HG02610 (cell line): ENCODE data around the gene FAM83D.
"Not testable (repeated sequence)": the region's sequence is repeated elsewhere in the genome, so short reads cannot be mapped to it uniquely, and the experiment has no call there.

Experiments
- ATAC-seq: cut with Tn5 transposase; IDR thresholded peaks from one replicate; pipeline ENCODE4 v1.9.1; 2021; ENCODE audit warnings: mild to moderate bottlenecking, moderate library complexity; ENCODE audit not compliant: unreplicated experiment

Gene FAM83D

DNA sequence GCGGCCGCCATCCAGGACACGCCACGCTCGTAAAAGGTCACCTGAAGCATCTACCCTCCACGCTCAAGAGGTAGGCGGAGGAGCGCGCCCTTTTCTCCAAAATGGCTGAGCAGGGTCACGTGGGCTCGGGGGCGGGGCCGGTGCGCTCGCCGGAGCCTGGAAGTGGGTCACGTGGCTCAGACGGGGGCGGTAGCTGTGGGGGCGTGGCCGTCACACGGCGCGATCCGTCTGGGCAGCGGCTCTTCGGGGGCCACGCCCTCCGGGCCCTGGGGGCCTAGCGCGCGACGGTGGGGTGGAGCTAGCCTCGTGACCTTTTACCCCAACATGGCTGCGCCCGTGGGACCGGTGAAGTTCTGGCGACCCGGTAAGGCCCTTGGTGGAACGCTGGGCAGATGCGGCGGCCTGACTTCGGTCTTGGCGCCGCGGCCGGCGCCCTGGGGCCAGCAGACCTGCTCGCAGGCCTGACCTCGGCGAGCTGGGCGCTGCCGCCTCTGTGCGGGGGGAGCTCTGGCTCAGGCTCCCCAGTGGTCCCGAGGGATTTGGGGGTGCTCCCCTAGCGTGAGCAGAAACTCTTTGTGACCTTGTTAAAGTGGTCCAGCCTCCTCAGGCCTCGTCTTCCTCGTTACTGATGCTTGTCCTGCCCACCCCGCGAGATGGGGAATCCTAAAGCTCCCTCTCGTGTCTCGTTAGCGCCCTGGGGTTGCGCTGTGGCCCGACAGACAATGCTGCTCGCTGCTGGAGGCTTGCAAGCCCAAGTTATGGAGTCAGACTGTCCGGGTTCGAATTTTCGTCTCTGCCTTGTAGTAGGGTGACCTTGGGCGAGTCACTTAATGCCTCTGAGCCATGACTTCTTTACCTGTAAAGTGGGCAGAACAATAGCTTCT is 36.1 kb downstream of the FAM83D start, which contains the start of gene DHX35:
DHX35 (plus strand) TSS at position 301 of the 884 bp plus-strand sequence; CDS start at position 325, 24 bp downstream.
- ATAC-seq, result peak; percentile 95

DNA sequence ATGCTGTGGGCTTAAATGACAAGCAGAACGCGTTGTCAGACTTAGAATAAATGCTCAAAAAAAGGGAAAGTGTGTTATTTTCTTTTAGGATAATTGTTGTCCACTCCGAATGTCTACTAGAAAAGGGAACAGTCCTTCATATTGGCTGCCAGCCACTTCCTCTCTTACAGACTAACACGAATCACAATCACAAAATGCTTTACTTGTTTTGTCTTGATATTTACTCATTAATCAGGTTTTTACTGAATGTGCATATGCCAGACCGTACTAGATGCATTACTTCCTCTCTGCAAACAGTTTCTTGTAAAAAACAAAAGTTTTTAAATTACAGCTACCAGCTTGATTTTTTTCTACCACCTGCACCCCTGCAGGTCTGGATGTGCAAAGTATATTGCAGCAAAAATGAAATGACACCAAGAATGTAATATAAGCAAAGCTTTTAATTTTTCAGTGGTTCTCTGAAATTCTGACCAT is 36.7 kb downstream of the FAM83D start:
- no peak for ATAC-seq

DNA sequence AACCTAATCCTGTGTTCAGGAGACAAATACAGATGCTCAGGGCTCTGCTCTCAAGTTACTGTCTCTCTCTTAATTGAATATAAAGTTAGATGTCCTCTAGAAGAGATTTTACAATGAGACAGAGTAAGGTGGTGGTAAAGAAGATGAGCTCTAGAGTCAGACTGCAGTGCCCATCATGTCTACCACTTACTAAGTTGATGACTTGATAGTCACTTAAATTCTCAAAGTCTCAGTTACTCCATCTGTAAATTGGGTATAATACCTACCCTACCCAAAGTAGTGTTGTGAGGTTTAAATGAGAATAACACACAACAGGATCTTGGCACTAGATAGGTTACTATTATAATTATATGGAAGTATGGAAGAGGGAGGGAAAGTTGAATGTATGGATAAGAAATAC is 37.5 kb downstream of the FAM83D start:
- ATAC-seq, result no peak

DNA sequence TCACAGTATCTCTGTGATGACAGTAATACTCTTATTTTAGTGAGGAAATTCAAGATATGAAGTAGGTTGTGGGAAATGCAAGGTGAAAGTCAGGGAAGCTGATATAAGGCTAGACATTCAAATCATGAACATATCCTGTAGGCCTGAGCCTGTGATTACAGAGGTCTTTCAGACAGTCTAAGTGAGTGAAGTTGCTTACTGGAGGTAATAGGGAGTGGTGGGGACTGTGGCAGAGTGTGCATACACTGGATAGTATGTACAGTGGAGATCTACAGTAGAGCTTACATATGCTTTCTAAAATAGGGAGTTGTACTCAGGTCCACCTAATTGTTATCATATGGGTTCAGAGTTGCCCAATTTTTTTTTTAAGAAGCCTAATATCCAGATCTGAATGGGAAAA is 39.0 kb downstream of the FAM83D start:
- ATAC-seq, result no peak

DNA sequence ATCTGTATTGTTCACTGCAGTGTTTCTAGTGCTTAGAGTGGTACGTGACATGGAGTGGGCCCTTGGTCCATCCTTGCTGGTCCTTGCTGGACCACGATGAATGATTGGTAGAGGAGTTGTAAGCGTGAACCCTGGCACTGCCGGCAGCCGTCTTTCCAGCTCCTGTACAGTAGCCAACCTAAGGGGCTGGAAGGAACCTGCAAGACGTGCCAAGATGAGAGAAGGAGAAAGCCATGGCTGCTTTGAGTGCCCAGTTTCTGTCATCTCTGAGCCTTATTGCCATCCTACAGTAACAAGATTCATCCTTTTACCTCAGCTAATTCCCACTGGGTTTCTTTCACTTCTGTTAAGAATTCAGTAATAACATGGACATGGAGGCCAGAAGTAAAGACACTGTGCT is 41.9 kb downstream of the FAM83D start:
- no peak for ATAC-seq

DNA sequence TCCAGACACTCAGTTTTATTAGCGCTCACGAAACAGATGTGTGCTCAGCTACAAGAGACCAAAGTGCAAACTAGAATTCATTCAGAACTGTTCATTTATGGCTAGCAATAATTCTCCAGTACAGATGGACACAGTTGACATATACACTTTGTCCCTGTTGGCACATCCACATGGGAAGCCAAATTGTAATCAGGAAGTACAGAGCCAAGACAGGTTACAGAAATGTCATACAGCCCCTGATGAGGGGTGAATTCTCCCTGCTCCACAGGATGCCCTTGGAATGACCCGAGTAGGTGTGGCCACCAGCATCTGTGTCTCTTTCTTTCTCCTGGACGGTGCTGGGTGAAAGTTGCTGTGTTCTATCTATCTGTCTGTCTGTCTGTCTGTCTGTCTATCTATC is 43.5 kb downstream of the FAM83D start:
- ATAC-seq, result no peak

DNA sequence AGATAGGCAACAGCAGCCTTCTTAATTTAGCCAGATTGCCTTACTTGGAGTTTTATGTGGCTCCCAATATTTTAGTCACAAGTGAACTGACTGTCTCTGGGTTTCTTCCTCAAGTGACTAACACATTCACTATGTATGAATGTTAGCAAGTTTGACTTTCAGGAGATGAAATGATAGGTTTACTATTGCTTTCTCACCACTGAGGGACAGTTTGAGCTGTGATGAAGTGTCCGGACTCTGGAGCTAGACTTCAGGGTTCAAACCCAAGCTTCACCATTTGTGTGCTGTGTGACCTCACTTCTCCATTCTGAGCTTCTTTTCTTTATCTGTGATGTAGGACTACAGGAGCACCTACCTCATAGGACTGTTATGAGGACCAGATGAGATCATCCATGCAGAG is 44.1 kb downstream of the FAM83D start:
- ATAC-seq, result no peak

DNA sequence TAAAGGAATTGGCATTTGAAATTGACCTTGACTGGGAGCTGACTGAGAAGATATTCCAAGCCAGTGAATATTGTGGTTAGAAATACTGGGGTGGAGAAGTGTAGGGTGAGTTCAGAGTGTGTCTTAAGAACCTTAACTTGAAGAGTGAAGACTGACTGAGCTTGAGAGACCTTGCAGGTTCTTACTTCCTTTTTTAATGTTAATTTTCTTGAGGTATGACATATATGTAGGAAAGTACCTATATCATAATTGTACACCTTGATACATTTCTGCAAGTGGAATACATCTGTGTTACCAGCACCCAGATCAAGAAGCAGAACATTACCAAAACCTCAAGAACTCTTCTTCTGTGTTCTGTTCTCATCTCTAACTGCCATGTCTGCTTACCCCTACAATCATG is 46.9 kb downstream of the FAM83D start:
- ATAC-seq, result no peak

DNA sequence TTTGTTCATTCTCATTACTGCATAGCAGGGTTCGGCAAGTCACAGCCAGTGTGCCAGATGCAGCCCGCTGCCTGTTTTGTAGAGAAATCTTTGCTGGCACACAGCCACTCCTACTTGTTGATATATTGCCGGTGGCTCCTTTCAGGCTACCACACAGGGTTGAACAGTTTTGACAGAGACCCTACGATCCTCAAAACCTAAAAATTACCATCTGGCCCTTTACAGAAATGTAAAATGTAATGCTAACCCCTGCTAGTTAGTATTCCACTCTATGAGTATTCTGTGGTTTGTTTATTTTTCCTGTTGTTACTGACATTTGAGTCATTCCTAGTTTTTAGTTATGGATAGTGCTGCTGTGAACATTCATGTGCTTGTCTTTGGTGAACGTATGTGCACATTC is 47.4 kb downstream of the FAM83D start:
- no peak for ATAC-seq

DNA sequence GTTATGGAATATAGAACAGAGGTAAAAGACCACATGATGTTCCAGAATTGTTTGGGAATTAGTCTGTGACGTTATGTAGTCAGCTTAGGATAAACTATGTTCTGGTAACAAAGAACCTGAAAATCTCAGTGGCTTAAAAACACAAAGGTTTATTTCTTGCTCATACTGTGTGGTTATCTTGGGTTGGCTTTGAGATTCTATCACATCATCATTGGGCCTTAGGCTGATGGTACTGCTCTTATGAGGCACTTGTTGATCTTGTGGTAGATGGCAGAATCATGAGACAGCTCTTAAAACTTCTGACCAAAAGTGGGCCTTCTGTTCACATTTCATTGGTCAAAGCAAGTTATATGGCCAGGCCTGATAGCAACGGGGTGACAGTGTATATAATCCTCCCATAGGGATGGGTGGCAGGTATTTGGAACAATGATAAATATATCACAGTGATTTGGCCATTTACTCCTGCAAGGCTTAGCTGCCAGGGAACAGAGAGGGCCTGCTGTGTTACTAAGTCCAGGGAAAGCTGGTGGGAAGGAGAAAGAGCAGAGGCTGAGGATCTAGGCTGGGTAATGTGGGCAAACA is 49.4 kb downstream of the FAM83D start:
- no peak for ATAC-seq

DNA sequence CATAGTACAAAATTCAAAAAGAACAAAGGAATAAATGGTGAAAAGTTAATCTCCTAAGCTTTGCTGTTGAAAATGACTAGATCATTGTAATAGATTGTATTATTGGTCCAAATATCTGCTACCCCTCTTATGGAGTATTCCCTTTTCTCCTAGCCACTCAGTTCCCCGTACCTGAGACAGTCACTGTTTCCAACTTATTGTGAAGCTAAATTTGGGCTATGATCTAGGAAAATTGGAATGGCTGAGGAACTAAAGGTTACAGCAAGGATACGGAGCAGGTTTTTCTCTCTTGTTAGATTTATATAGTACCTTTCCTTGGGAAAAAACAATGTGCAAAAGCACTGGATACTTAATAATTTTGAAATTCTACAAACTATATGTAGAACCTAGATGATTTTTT is 53.2 kb downstream of the FAM83D start:
- no peak for ATAC-seq

DNA sequence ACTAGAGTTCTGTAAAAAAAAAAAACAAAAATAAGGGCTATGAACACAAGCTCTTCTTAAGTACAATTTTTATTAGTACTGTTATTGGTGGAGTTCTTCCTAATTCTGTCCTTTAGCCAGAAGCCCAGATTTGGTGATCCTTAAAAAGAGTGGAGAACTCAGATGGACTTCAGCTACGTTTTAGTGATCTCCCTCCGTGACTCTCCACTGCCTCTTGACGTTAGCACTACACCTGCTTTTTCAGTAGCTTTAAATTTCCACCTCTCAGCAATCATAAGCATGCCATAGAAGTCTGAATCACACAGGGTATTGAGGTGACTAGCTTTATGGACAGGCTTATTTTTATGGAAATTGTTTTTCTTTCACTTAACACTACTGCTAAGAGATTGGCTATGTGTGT is 53.6 kb downstream of the FAM83D start:
- ATAC-seq, result no peak

DNA sequence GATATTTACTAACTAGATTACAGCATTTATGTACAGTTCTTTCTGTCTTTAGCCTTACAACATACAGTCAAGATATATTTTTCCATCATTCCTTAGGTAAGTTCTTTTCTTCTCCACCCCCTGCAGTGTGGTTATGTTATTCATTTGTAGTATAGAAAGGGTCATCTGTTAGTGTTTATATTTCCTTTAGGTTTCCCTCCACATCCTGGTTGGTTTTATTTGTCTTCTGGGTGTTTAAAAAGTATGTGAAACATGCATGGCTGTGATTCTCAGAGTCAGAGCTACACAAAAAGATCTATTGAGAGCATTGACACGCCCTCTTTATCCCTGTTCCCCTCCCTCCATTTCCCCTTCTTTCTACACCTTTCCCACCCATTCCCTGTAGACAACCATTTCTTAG is 56.1 kb downstream of the FAM83D start:
- no peak for ATAC-seq

DNA sequence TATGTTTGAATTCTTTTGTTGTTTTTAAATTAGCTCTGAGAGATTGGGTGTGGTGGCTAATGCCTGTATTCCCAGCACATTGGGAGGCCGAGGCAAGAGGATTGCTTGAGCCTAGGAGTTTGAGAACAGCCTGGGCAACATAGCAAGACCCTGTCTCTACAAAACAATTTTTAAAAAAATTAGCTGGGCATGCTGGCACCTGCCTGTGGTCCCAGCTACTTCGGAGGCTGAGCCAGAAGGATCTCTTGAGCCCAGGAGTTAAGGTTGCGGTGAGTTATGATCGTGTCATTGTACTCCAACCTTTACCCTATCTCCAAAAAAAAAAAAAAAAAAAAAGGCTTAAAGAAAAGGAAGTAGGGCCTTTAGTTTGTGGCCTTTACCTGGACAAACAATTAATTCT is 58.8 kb downstream of the FAM83D start:
- ATAC-seq, result no peak

DNA sequence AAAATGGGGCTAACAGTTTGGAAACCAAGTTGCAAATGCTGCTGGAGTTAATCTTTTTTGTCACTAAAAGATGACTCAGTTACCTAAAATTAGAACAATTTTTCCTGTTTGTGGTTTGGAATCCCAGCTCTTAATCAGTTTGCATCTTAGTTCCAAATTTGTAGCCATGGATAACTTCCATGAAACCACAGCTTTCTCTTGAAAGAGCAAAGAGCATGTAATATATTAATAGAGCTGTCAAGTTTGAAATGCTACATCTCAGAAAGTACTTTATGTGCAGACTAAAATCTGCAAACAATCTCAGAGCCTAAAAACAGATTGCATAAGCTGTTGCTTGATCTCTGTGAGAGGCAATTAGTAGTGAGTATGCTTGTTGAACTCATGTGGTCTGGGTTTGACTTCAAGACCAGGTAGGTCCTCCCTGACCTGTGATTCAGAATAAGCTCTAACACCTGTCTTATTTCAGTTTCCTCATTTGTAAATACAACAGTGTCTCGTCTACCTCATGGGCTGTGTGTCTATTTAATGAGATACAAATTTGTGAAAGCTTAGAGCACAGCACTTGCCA is 59.5 kb downstream of the FAM83D start:
- ATAC-seq, result no peak

DNA sequence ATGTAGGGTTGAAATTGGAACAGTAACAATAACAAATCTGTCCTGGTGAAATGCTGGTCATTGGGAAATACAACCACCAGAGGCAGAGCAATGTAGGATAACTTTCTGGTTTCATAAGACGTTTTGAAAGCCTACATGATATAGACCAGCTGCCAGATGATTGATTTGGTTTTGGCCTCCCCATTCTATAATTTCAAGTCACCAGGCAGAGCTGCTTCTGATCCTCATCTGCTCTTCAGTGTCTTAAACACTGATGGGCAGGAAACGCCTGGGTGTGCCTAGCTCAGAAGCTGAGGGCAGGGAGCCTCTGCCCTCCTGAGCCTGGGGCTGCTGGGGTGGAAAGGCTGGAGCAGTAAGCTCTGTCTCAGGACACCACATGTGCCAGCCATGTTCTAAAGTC is 60.4 kb downstream of the FAM83D start:
- ATAC-seq, result no peak

DNA sequence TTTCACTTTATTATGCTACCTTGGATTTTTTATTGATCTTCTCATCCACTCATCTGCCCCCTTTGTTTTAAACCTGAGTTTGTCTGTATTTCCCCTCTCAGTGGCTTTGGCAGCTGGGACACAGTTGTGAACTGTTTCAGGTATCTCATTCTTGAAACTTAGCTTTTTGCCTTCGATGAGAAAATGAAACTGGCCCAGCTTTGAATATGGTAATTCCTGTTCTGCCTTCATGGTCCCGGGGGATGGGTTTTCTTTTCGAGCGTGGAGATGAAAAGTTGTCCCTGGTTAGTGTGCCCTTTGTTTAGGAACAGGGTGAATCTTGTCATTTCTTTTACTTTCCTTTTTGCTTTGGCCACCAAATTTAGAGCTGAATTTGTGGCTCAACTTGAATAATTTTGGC is 61.6 kb downstream of the FAM83D start:
- peak; percentile 85 for ATAC-seq

DNA sequence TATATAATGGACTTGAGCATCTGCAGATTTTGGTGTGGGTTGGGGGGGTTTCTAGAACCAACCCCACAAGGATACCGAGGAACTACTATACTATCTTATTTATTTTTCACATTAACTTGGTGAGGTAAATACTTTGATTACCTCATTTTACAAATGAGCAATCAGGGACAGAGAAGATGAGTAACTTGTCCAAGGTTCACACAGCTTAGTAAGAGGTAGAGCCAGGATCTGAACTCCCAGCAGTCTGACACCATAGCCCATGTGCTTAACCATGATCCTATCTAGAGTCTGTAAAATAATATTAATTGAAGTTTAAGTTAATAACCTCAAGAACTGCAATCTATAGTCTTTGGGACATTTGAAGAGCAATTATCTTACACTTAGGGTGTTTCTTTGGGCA is 64.5 kb downstream of the FAM83D start:
- no peak for ATAC-seq

DNA sequence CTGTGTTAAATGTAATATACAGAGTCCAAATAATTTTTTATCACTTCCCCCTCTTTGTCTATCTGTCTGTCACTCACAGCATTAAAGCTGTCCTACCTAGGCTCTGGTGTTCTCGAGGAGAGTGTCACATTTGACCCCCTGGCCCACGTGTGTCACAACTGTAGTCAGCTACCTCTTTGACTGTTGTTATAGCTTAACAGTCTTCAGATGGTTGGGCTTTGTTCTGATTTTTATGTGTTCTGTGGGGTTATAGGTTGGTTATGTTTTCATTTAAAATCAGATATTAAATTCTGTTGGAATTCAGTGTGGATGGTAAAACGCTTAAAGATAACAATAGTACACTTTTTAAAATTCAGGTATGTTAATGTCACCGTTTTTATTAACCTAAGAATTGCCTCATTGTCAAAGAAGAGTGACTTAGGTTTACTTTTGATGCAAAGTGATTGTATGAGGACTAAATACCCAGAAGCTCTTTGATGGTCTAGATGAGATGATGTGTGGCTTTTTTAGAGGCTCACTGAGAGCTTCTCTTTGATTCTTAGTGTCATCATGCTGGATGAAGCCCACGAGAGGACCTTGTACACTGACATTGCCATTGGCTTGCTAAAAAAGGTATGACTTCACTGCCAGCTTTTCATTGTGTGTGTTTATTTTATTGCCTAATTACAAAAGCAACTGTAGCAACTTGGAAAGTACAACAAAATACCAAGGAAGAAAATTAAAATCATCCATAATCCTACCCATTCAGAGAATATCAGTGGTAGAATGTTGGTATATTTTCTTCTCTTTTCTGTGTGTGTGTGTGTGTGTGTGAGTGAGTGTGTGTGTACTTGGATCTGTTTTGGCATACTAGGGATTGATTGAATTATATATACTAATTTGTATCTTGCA is 65.8 kb downstream of the FAM83D start:
- ATAC-seq, result no peak

DNA sequence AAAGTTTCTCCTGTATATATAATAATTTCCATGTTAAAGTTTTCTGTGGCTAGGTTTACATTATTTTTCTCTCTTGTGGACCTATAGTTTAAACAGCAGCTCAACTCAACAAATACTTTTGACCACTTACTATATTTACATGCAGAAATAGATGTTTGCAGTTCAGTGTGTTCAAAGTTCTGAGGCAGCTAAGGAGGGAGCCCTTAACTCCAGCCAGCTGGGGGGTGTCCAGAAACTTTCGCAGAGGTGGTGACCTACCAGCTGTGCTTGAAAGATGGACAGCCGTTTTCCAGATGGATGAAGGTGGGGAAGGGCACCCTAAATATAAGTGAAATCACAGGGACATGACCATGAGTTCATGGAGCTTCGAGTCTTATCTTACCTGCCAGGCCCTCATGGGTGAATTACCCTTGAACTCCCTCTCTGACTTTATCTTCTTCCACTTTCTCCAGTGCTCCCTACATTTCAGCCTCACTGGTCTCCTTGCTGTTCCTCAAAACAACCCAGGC is 69.4 kb downstream of the FAM83D start:
- ATAC-seq, result no peak

DNA sequence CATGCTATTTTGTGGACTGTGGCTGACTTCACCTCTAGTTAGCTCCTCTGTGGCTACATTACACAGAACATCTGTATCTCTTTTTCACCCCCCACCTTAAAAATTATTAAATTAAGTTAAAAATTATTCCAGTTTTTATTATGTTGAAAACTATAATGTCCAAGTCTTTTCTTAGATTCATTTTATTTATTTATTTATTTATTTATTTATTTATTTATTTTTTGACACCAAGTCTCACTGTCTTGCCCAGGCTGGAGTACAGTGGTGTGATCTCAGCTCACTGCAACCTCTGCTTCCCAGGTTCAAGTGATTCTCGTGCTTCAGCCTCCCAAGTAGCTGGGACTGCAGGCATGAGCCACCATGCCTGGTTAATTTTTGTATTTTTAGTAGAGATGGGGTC is 70.6 kb downstream of the FAM83D start:
- not testable (repeated sequence) for ATAC-seq
